HPDE6-E6E7 (cell line): Measurements from ENCODE around the gene GAL3ST1.
"Not testable (repeated sequence)": the region's sequence is repeated elsewhere in the genome, so short reads cannot be mapped to it uniquely, and the experiment has no call there.

Experiments
- DNase-seq: peaks from one replicate; pipeline ENCODE4 v3.0.0; 2011; ENCODE audit warnings: missing footprints; ENCODE audit errors: extremely low spot score

Gene GAL3ST1

DNA sequence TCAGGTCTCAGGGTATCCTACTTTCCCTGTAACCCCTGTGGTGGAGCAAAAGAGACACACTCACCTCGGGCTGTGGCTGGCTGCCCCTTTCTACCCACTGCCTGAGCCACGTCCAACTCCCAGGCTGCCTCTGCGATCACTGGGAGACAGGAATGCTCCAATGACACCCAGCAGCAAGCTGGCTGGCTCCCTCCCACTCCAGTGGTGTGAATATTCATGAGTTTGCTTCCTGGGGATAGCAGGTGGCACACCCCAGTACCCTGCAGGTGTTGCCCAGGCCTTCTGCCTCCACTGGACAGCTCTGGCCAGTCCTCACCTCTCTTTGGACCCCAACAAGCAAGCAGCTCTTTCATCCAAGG is 9.7 kb downstream of the GAL3ST1 start:
- DNase-seq, result no peak

DNA sequence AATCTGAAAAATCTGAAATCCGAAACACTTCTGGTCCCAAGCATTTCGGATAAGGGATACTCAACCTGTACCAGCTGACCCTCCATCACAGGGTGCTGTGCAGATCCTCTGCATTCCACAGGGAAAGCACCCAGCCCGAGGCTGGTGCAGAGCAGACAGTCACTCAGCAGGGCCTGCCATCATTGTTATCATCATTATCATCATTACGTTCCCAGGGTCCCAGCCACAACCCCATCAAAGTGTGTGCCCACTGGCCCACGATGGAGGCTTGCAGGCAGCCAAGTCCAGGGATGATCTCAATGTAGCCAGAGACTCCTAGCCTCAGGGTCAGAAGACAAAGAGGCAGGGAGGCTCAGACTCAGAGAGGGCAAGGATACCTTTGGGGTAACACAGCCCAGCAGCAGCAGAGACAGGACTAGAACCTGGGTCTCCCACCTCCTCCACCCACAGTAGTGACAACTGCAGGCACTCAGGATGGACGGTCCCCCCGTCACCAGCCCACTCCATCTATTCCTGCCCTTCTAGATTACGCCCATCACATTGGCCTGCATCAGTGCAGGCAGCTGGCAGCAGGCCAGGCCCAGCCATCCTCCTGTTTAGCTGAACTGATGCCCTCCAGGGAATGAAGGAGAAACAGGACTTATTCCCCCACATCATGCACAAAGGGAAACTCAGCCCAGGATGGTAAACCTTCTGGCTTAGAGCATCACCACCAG is 10.3 kb downstream of the GAL3ST1 start:
- DNase-seq, result no peak

DNA sequence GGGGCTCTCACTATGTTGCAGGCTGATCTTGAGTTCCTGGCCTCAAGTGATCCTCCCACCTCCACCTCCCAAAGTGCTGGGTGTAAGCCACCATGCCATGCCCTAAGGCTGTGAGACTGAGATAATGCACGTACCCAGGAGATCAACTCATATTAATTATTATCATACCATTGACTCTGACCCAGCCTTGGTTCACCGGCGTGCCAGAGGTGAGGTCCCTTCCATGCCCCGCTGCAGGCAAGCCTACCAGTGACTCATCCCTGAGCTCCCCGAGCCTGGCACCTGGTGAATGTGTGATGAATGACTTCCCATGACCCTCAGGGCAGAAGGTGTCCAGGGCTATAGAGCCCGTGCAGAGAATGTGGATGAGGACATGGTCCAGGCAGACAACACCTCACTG is 12.1 kb downstream of the GAL3ST1 start:
- DNase-seq, result peak; percentile 39

DNA sequence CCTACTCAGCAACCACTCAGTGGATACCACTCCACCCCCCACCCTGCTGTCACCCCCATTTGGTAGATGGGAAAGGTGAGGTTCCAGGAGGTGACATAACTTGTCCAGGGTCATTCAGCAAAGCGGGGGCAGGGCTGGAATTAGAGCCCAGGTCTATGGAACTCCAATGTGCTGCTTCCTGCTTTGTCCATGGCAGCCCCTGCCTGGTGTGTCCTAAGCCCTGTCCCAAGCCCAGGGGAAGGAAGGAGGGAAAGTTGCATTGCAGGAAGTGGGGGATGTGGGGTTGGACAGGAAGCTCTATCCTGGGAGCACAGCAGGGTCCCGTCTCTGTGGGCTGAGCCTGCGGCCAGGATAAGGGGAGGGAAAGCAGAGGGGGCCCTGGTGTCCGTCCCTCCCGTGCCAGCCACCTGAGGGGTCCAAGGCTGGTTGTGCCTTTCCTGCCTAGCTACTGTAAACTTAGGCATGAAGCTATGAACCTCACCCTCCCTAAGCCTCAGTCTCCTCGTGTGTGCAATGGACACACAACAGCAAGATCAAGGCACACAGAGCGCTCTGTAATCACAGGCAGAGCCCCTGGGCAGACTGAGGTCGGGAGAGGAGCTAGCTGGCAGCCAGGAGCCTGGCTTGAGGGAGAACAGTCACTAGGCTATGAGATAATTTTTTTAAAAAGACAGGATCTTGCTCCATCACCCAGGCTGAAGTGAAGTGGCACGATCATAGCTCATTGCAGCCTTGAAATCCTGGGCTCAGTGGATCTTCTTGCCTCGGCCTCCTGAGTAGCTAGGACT is 12.9 kb downstream of the GAL3ST1 start:
- no peak for DNase-seq

DNA sequence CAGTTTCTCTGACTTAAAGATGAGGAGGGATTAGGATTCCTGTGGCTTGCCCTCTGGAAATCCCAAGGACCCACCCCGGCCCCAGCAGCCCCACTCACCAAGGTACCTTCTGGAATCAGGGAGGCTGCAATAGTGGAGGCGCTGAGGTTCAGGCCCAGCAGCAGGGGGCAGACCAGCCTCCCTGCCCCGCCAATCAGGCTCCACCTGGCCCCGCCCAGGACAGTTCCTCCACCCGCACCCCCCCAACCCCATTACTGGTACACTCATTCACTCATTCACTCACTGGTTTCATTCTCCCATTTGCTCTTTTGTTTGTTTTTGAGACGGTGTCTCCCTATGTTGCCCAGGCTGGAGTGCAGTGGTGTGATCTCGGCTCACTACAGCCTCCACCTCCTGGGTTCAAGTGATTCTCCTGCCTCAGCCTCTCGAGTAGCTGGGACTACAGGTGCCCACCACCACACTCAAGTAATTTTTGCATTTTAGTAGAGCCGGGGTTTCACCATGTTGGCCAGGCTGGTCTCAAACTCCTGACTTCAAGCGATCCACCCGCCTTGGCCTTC is 13.7 kb downstream of the GAL3ST1 start:
- DNase-seq, result not testable (repeated sequence)

DNA sequence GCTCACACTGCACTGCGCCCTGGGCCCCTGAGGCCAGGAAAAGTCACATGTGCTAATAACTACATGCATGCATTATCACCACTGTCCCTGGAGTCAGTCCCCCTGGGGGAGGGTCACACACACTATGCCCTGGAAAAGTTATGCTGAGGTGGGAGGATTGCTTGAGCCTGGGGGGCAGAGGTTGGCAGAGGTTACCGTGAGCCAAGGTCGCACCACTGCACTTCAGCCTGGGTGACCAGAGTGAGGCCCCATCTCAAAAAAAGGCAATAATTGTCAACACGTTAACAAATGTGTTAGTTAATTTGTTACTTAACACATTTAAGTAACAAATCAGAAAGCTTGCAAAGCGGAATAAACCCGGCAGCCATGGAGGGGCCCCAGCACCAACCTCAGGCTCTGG is 14.6 kb downstream of the GAL3ST1 start:
- no peak for DNase-seq

DNA sequence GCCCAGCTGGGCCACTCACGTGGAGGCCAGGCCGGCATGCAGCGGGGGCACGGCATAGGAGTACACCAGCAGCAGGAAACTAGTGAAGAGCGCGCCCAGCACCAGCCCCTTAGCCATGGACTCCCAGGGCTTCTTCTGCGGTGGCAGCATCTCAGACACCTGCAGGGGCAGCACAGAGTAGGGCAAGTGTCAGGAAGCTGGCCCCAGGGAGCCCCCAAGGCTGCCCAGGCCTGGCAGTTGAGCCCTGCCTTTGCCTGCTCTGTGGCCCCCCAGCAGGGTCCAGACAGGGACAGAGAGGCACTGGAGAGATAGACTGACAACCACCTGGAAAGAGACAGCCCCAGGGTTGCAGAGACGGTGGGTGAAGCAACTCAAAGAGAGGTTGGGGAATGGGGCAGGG is 17.2 kb downstream of the GAL3ST1 start:
- no peak for DNase-seq

DNA sequence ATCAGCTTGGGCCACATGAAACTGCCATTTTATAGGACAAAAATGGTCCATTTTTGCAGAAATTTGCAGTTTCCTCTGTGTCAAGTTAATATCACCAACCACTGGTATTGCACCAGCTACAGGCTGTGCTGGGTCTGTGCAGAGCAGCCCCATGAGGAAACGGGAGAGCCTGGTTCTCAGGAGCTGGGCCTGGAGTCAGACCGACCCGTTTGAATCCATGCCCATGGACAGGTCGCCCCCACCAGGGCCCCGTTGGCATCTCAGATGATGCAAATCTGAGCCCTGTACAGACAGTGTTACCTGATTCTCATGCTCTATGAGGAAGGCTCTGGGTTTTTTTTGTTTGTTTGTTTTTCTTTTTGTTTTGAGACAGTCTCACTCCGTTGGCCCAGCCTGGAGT is 18.1 kb downstream of the GAL3ST1 start:
- DNase-seq, result no peak

DNA sequence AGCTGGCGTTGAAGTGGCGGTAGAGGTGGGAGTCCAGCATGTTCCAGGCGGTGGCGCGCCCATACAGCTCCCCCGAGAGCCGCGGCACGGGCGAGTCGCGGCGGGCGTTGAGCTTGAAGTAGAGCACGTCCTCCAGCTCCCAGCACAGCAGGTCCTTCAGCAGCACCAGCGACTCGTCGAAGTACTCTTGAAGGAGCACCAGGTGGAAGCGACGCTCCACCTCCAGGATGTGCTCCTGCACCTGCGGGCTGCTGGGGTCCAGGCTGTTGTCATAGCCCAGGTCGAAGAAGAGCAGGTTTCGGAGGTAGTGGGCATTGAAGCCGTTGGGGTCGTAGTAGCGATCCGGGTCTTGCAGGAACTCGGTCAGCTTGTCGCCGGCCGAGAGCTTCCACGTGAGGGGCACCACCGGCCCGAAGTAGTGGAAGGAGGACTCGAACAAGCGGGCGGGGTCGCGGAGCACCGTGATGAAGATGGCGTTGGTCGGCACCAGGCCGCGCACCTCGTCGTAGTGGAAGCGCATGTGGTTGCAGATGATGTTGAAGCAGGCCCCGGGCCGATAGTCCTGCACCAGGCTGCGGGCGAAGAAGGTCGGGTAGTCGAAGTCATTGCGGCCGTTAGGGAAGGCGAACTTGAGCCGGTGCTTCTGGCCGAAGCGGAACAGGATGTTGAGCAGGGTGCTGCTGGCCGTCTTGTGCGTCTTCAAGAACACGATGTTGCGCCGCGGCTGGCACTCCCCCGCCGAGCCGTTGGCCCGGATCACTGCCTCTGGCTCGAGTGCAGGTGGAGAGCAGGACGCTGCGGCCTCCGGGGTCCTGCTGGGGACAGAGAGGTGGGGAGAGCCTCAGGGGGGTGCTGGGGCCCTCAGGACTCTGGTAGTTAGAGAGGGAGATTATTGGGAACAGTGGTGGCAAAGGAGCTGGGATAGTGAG is 18.9 kb downstream of the GAL3ST1 start:
- DNase-seq, result no peak

DNA sequence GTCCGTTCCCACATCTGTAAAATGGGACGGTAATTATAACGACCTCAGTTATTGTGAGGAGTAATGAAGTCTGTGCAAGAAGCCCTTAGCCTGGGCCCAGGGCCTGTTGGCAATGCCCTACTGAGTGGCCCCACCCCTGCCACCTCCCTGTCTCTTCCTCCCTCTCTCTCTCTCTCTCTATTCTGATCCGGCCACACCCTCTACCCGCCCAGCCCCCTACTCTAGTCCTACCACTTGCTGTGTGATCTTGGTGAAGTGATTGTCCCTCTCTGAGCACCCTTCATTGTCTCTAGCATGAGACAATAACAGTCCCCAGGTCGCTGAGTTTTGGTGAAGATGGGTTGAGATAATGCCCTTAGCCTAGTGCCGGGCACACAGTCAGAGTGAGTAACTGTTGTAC is 20.5 kb downstream of the GAL3ST1 start:
- DNase-seq, result no peak

DNA sequence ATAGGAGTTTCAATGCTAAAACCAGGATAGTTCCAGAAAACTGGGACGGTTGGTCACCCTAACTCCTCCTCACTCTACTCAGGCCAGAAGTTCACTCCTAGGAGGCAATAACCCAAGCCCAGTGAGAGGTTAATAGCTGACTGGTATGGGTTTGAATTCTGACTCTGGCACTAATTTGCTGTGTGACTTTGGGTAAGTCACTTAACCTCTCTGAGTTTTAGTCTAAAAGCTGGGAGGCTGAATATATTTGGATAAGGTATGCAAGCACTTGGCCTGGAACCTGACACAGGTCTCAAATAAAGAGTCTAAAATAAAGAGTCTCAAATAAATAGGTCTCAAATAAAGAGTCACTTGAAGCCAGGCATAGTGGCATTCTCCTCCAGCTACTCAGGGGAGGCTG is 21.7 kb downstream of the GAL3ST1 start:
- no peak for DNase-seq

DNA sequence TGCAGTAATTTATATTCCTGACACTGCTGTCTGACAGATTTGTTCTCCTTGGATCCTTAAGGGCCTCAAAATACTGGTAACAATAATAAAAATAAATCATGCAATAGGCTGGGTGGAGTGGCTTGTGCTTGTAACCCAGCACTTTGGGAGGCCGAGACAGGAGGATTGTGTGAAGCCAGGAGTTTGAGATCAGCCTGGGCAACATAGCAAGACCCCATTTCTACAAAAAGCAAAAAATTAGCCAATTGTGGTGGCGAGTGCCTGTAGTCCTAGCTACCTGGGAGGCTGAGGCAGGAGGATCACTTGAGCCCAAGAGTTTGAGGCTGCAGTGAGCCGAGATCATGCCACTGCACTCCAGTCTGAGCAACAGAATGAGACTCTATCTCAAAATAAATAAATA is 22.7 kb downstream of the GAL3ST1 start:
- not testable (repeated sequence) for DNase-seq

DNA sequence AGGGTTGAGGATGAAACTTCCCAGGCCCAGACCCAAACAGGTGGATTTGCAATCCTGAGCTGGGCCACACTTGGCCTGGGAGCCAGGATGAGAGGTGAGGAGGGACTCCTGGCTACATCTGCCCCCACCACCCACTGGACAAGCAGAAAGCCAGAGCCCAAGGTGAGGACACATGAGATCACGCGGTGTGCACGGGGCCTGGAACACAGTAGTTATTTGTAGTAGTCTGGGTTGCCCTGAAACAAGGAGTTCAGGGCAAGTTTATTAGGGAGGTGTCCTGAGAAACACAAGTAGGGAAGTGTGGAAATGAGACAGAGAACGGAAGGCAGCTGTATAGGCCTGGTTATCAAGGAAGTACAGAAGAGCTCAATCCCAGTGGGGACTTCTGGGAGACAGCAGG is 27.3 kb downstream of the GAL3ST1 start:
- no peak for DNase-seq

DNA sequence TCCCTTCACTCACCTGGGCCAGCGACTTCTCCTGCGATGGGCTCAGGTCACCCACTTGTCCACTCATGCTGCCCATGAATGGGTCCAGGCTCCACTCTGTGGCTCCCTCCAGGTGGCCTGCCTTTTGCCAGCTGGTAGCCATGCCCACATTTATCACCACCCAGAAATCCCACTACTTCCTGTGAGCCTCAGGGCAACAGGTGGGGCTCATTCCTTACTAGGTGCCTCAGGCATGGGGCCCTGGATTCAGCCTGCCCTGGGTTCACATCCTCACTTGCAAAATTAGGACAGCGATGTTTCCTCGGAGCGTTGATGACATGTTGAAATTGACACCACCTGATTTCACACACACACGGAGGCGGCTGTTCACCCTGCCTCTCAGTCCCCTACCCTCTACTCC is 27.8 kb downstream of the GAL3ST1 start, which contains the start of gene SEC14L6:
SEC14L6 (minus strand) TSS at position 126 of the 400 bp plus-strand sequence; CDS start at position 67, 59 bp downstream.
- no peak for DNase-seq

DNA sequence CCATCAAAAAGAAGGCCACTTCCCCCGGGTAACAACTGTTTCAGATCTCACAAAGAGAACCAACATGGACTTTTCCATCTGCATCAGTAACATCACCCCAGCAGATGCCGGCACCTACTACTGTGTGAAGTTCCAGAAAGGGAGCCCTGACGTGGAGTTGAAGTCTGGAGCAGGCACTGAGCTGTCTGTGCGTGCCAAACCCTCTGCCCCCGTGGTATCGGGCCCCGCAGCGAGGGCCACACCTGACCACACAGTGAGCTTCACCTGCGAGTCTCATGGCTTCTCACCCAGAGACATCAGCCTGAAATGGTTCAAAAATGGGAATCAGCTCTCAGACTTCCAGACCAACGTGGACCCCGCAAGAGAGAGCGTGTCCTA is 31.7 kb downstream of the GAL3ST1 start:
- no peak for DNase-seq

DNA sequence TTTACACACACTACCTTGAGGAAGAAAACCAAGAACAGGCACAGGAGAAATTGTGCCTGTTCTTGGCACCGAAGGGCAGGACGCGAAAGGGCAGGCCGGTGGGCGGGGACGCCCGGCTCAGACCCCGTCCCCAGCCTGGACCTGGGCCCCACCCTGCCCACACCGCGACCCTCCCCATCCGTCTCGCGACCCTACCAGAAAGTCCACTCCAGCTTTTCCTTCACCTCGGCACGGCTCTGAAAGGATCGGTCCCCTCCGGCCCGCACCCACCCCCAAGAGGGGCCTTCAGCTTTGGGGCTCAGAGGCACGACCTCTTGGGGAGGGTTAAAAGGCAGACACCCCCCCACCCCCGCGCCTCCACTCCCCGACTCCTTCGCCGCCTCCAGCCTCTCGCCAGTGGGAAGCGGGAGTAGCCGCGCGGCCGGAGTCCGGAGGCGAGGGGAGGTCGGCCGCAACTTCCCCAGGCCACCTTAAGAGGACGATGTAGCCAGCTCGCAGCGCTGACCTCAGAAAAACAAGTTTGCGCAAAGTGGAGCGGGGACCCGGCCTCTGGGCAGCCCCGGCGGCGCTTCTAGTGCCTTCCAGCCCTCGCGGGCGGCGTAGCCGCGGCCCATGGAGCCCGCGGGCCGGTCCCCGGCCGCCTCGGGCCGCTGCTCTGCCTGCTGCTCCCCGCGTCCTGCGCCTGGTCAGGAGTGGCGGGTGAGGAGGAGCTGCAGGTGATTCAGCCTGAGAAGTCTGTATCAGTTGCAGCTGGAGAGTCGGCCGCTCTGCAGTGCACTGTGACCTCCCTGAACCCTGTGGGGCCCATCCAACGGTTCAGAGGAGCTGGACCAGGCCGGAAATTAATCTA is 32.3 kb downstream of the GAL3ST1 start:
- no peak for DNase-seq

DNA sequence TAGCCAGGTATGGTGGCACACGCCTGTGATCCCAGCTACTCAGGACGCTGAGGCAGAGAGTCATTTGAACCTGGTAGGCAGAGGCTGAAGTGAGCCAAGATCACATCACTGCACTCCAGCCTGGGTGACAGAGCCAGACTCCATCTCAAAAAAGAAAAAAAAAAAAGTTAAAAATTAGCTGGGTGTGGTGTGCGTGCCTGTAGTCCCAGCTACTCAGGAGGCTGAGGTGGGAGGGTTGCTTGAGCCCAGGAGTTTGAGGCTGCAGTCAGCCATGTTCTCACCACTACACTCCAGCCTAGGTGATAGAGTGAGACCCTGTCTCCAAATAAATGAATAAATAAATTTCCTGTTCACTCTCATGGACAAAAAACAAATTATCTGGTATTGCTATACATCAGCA is 33.0 kb downstream of the GAL3ST1 start:
- DNase-seq, result not testable (repeated sequence)

DNA sequence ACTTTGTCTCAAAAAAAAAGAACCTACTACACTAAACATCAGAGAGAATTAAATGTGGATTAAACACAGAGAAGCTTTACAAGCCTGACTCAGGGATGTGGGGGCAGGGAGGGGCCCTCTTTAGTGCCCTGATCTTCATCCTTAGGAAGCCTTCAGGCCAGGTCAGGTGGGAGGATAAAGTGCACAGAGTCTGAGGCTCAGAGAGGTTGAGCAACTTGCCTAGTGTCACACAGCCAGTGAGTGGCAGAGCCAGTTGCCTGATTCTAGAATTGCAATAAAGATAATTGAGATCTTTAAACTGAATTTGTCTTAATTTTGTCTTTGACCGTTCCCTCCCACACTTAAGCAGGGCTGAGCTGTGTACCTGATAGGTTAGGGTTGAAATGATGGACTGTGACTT is 35.1 kb downstream of the GAL3ST1 start:
- no peak for DNase-seq

DNA sequence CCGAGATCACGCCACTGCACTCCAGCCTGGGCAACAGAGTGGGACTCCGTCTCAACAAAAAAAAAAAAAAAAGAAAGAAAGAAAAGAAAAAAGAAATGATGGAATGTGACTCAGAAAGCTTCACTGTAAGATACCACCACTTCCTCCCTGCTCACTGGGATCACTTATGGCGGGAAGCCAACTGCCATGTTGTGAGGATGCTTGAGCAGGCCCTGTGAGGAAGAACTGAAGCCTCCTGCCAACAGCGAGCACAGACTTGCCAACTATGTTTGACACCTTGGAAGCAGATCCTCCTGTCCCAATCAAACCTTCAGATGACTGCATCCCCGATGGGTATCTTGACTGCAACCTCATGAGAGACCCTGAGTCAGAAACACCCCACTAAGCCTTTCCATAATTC is 36.2 kb downstream of the GAL3ST1 start:
- DNase-seq, result no peak

DNA sequence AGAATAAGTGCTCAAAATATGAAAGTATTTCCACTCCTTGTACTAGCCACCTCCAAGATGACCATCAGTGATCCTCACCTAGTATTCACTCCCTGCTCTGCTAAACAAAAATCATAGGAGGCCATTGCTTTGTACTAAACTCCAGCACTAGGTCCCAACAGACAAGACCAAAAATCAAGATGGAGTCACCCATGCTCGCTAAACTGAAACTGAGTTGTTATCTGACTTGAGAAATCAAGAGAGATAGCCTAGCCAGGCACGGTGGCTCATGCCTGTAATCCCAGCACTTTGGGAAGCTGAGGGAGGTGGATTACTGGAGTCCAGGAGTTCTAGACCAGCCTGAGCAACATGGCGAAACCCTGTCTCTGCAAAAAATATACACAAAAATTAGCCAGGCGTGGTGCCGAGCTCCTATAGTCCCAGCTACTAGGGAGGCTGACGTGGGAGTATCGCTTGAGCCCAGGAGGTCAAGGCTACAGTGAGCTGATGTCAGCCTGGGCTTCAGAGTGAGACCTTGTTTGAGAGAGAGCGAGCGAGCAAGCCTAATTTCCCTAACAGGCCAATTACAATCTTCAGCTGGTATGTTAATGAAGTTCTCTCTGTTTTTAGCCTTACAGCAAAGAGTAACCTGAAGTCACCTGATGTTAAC is 37.3 kb downstream of the GAL3ST1 start:
- DNase-seq, result no peak

DNA sequence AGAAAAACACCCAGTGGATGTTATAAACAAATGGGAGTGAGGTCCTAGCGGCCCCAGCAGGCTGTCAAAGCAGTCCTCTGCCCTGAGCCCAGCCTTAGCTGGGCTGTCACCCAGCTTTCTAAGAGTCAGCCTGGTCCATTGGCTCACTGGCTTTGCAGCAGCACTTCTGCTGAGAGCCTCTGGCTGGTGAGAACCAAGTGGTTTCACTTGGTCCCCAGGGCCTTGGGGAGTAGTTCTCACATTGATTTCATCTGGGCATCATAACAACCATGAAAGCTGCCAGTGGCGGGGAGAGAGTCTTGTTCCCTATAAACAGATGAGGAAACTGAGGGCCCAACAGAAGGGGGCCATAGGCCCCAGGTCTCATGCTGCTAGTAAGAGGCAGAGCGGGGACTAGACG is 39.3 kb downstream of the GAL3ST1 start:
- no peak for DNase-seq
